Measurements from ENCODE around the gene POFUT1. TPM values are rescaled to one million over a fixed set of nuclear protein-coding genes. Genes with fewer than 3 reads are reported as not detected.

The POFUT1 gene
- total and polyA plus RNA-seq, 9 of the 15 experiments (the other 6 are each of a cell fraction or from before 2014, with no cell fraction given) = 3.5 to 44.7 (median 23.5) TPM

GRCh38 chr20:32159766-32160221 lies 47.9 kb upstream of the POFUT1 start (continued):
- no peak for TF ChIP-seq KAT8 (IDR thresholded peaks at IDR 0.05; ENCODE audit: low read depth)
- TF ChIP-seq XRCC3 (IDR thresholded peaks at IDR 0.05) = no peak
- TF ChIP-seq TCF3 (CRISPR knock-in tag; IDR thresholded peaks at IDR 0.05) = 0 out of 2 replicates have a peak, but pooled peaks have one; percentile 26
- peak; percentile 80 for TF ChIP-seq DACH1 (IDR thresholded peaks at IDR 0.05; ENCODE audit: partially characterized antibody)
- peak; percentile 88 for TF ChIP-seq DMBX1 (CRISPR knock-in tag; IDR thresholded peaks at IDR 0.05; ENCODE audit: borderline replicate concordance)
- TF ChIP-seq AFF1 (IDR thresholded peaks at IDR 0.05; ENCODE audit: low read depth in 1 of 2, partially characterized antibody in 2 of 2) = peak in 1 of 2 experiments; percentile 44
- peak; percentile 75 for TF ChIP-seq MAFK (IDR thresholded peaks at IDR 0.05; ENCODE audit: low read length)
- no peak for TF ChIP-seq ZNF23 (CRISPR knock-in tag; IDR thresholded peaks at IDR 0.05)
- no peak for TF ChIP-seq NR2C1 (IDR thresholded peaks at IDR 0.05)
- TF ChIP-seq NR2C1 (tag; IDR thresholded peaks at IDR 0.05) = peak; percentile 70; the same call in 1 of the 2 replicates
- TF ChIP-seq PCBP1 (IDR thresholded peaks at IDR 0.05; ENCODE audit: low read depth, low read length, poor library complexity, severe bottlenecking) = no peak
- no peak for TF ChIP-seq GABPB1 (CRISPR knock-in tag; IDR thresholded peaks at IDR 0.05)
- no peak for TF ChIP-seq ZNF280B (CRISPR knock-in tag; IDR thresholded peaks at IDR 0.05)
- TF ChIP-seq OTX1 (CRISPR knock-in tag; IDR thresholded peaks at IDR 0.05) = no peak
- TF ChIP-seq BCL6 (CRISPR knock-in tag; IDR thresholded peaks at IDR 0.05) = no peak
- no peak for TF ChIP-seq RUNX1 (IDR thresholded peaks at IDR 0.05; ENCODE audit: low read depth)
- TF ChIP-seq ZNF140 (CRISPR knock-in tag; IDR thresholded peaks at IDR 0.05) = no peak
- TF ChIP-seq ZNF589 (CRISPR knock-in tag; IDR thresholded peaks at IDR 0.05; ENCODE audit: low read depth) = peak; percentile 71; the same call in 1 of the 2 replicates
- peak; percentile 63 for TF ChIP-seq HINFP (tag; conservative IDR thresholded peaks at IDR 0.05; ENCODE audit: low read depth)

Measured in K562 (cell line).